WTC11 (cell line): ENCODE measurements around the gene SLC44A1.

Experiments used
- ATF1 ChIP-seq: sonication (generic); formaldehyde crosslinking; IDR thresholded peaks from 2 replicates; pipeline ENCODE4 v1.8.1; 2023; ENCODE audit warnings: mild to moderate bottlenecking, moderate library complexity, missing genetic modification reagents
- CREB1 ChIP-seq: sonication (generic); formaldehyde crosslinking; IDR thresholded peaks from 2 replicates; pipeline ENCODE4 v1.8.0; 2023; ENCODE audit warnings: mild to moderate bottlenecking, missing genetic modification reagents
- GABPB1 ChIP-seq: sonication (generic); formaldehyde crosslinking; IDR thresholded peaks from 2 replicates; pipeline ENCODE4 v1.8.1; 2023; ENCODE audit warnings: mild to moderate bottlenecking, missing genetic modification reagents
- JUN ChIP-seq: sonication (generic); formaldehyde crosslinking; IDR thresholded peaks from 2 replicates; pipeline ENCODE4 v1.8.0; 2023; ENCODE audit warnings: mild to moderate bottlenecking, missing genetic modification reagents
- ZNF219 ChIP-seq: sonication (generic); formaldehyde crosslinking; IDR thresholded peaks from 2 replicates; pipeline ENCODE4 v1.8.0; 2023; ENCODE audit warnings: missing genetic modification reagents, mild to moderate bottlenecking, borderline replicate concordance
- TF ChIP-seq, protein P1 (sequence below): sonication (generic); formaldehyde crosslinking; IDR thresholded peaks from 2 replicates; pipeline ENCODE4 v1.8.0; 2023; ENCODE audit warnings: missing genetic modification reagents, mild to moderate bottlenecking, borderline replicate concordance
- TF ChIP-seq, protein P2 (sequence below): sonication (generic); formaldehyde crosslinking; IDR thresholded peaks from 2 replicates; pipeline ENCODE4 v1.8.1; 2023; ENCODE audit warnings: mild to moderate bottlenecking, missing genetic modification reagents, borderline replicate concordance
- TF ChIP-seq, protein P3 (sequence below): sonication (generic); formaldehyde crosslinking; IDR thresholded peaks from 2 replicates; pipeline ENCODE4 v1.8.0; 2022; ENCODE audit warnings: mild to moderate bottlenecking, missing genetic modification reagents
- TF ChIP-seq, protein P4 (sequence below): sonication (generic); formaldehyde crosslinking; IDR thresholded peaks from 2 replicates; pipeline ENCODE4 v1.8.1; 2022; ENCODE audit warnings: low read depth, missing genetic modification reagents, borderline replicate concordance
- TF ChIP-seq, protein P5 (sequence below): fragments of 200-600 bp; IDR thresholded peaks from 2 replicates; pipeline ENCODE4 v1.8.0; 2022; ENCODE audit warnings: antibody characterized with exemption
- TF ChIP-seq, protein P6 (sequence below): sonication (generic); formaldehyde crosslinking; IDR thresholded peaks from 2 replicates; pipeline ENCODE4 v1.8.1; 2022; ENCODE audit warnings: low read depth, mild to moderate bottlenecking, moderate library complexity, missing genetic modification reagents, borderline replicate concordance
- TF ChIP-seq, protein P7 (sequence below): sonication (generic); formaldehyde crosslinking; IDR thresholded peaks from 2 replicates; pipeline ENCODE4 v1.8.0; 2022; ENCODE audit warnings: mild to moderate bottlenecking, missing genetic modification reagents

DNA sequence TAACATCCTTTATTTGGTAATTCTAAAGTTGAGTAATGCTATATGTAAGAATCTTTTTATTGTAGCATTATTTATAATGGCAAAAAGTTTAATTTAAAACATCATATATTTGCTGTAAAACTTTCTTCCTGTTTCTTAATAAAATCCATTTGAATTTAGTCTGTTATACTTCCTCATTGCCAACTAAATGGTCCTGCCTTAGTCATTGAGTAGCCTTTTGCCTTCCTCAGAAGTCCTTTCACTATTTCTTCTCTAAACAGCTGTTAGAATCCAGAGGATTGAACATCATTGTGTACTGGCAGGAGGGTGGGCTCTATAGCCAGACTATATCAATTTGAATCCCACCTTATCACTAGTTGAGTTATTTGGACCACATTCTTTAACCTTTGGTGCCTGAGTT, 11.0 kb downstream of the SLC44A1 start:
- TF ChIP-seq, protein P1, sequence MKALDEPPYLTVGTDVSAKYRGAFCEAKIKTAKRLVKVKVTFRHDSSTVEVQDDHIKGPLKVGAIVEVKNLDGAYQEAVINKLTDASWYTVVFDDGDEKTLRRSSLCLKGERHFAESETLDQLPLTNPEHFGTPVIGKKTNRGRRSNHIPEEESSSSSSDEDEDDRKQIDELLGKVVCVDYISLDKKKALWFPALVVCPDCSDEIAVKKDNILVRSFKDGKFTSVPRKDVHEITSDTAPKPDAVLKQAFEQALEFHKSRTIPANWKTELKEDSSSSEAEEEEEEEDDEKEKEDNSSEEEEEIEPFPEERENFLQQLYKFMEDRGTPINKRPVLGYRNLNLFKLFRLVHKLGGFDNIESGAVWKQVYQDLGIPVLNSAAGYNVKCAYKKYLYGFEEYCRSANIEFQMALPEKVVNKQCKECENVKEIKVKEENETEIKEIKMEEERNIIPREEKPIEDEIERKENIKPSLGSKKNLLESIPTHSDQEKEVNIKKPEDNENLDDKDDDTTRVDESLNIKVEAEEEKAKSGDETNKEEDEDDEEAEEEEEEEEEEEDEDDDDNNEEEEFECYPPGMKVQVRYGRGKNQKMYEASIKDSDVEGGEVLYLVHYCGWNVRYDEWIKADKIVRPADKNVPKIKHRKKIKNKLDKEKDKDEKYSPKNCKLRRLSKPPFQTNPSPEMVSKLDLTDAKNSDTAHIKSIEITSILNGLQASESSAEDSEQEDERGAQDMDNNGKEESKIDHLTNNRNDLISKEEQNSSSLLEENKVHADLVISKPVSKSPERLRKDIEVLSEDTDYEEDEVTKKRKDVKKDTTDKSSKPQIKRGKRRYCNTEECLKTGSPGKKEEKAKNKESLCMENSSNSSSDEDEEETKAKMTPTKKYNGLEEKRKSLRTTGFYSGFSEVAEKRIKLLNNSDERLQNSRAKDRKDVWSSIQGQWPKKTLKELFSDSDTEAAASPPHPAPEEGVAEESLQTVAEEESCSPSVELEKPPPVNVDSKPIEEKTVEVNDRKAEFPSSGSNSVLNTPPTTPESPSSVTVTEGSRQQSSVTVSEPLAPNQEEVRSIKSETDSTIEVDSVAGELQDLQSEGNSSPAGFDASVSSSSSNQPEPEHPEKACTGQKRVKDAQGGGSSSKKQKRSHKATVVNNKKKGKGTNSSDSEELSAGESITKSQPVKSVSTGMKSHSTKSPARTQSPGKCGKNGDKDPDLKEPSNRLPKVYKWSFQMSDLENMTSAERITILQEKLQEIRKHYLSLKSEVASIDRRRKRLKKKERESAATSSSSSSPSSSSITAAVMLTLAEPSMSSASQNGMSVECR (CRISPR knock-in tag): no peak
- TF ChIP-seq, protein P2, sequence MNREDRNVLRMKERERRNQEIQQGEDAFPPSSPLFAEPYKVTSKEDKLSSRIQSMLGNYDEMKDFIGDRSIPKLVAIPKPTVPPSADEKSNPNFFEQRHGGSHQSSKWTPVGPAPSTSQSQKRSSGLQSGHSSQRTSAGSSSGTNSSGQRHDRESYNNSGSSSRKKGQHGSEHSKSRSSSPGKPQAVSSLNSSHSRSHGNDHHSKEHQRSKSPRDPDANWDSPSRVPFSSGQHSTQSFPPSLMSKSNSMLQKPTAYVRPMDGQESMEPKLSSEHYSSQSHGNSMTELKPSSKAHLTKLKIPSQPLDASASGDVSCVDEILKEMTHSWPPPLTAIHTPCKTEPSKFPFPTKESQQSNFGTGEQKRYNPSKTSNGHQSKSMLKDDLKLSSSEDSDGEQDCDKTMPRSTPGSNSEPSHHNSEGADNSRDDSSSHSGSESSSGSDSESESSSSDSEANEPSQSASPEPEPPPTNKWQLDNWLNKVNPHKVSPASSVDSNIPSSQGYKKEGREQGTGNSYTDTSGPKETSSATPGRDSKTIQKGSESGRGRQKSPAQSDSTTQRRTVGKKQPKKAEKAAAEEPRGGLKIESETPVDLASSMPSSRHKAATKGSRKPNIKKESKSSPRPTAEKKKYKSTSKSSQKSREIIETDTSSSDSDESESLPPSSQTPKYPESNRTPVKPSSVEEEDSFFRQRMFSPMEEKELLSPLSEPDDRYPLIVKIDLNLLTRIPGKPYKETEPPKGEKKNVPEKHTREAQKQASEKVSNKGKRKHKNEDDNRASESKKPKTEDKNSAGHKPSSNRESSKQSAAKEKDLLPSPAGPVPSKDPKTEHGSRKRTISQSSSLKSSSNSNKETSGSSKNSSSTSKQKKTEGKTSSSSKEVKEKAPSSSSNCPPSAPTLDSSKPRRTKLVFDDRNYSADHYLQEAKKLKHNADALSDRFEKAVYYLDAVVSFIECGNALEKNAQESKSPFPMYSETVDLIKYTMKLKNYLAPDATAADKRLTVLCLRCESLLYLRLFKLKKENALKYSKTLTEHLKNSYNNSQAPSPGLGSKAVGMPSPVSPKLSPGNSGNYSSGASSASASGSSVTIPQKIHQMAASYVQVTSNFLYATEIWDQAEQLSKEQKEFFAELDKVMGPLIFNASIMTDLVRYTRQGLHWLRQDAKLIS (CRISPR knock-in tag): no peak
- TF ChIP-seq, protein P3, sequence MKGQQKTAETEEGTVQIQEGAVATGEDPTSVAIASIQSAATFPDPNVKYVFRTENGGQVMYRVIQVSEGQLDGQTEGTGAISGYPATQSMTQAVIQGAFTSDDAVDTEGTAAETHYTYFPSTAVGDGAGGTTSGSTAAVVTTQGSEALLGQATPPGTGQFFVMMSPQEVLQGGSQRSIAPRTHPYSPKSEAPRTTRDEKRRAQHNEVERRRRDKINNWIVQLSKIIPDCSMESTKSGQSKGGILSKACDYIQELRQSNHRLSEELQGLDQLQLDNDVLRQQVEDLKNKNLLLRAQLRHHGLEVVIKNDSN (CRISPR knock-in tag): no peak
- TF ChIP-seq, protein P4, sequence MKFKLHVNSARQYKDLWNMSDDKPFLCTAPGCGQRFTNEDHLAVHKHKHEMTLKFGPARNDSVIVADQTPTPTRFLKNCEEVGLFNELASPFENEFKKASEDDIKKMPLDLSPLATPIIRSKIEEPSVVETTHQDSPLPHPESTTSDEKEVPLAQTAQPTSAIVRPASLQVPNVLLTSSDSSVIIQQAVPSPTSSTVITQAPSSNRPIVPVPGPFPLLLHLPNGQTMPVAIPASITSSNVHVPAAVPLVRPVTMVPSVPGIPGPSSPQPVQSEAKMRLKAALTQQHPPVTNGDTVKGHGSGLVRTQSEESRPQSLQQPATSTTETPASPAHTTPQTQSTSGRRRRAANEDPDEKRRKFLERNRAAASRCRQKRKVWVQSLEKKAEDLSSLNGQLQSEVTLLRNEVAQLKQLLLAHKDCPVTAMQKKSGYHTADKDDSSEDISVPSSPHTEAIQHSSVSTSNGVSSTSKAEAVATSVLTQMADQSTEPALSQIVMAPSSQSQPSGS (CRISPR knock-in tag): no peak
- TF ChIP-seq ZNF219 (CRISPR knock-in tag) (no peak), ATF1 (CRISPR knock-in tag) (no peak), GABPB1 (CRISPR knock-in tag) (no peak), JUN (CRISPR knock-in tag) (no peak), CREB1 (CRISPR knock-in tag) (no peak)
- TF ChIP-seq, protein P5, sequence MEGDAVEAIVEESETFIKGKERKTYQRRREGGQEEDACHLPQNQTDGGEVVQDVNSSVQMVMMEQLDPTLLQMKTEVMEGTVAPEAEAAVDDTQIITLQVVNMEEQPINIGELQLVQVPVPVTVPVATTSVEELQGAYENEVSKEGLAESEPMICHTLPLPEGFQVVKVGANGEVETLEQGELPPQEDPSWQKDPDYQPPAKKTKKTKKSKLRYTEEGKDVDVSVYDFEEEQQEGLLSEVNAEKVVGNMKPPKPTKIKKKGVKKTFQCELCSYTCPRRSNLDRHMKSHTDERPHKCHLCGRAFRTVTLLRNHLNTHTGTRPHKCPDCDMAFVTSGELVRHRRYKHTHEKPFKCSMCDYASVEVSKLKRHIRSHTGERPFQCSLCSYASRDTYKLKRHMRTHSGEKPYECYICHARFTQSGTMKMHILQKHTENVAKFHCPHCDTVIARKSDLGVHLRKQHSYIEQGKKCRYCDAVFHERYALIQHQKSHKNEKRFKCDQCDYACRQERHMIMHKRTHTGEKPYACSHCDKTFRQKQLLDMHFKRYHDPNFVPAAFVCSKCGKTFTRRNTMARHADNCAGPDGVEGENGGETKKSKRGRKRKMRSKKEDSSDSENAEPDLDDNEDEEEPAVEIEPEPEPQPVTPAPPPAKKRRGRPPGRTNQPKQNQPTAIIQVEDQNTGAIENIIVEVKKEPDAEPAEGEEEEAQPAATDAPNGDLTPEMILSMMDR: no peak
- TF ChIP-seq, protein P6, sequence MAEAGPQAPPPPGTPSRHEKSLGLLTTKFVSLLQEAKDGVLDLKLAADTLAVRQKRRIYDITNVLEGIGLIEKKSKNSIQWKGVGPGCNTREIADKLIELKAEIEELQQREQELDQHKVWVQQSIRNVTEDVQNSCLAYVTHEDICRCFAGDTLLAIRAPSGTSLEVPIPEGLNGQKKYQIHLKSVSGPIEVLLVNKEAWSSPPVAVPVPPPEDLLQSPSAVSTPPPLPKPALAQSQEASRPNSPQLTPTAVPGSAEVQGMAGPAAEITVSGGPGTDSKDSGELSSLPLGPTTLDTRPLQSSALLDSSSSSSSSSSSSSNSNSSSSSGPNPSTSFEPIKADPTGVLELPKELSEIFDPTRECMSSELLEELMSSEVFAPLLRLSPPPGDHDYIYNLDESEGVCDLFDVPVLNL: no peak
- TF ChIP-seq, protein P7, sequence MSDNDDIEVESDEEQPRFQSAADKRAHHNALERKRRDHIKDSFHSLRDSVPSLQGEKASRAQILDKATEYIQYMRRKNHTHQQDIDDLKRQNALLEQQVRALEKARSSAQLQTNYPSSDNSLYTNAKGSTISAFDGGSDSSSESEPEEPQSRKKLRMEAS (CRISPR knock-in tag): no peak
